ENCODE results near the gene ADGRA1. TPM values are rescaled to one million over a fixed set of nuclear protein-coding genes. Genes with fewer than 3 reads are reported as not detected.
A peak's percentile ranks its signal among the peaks of the same experiment; 100 is the strongest.

The ADGRA1 gene
- total RNA-seq, 4 donors from 2014 or later: 0.07 to 1.0 TPM; not detected in 2

DNA sequence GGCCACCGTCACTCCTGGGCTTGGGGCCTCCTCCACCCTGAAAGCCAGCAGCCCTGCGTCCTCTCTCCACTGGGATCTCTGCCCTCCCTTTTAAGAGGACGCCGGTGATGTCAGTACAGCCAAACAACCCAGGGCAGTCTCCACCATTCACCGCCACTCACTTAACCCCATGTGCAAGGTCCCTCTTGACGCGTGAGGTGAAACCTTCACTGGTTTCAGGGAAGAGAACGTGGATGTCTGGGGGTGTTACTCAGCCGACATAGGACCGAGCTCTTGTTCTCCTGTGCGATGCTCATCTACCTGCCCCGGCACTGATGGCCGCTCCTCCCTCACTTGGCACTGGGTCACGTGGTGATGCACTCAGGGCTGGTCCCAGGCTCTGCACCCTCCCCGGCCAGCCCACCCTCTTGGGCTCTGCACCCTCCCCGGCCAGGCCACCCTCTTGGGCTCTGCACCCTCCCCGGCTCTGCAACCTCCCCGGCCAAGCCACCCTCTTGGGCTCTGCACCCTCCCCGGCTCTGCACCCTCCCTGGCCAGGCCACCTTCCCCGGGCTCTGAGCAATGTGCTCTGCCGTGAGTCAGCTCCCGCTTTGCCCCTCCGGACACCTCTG, 36.1 kb downstream of the ADGRA1 start:
- DNase-seq: no peak
- H3K4me3 ChIP-seq: no peak overlapping the region
- no peaks in the 10 kb centered on the region for H3K36me3 ChIP-seq
- no peaks in the 10 kb centered on the region for H3K9me3 ChIP-seq
- no peak for TF ChIP-seq POLR2A (IDR thresholded peaks at IDR 0.05)
- no peak for TF ChIP-seq CTCF (IDR thresholded peaks at IDR 0.05)
- H3K4me1 ChIP-seq: no peaks in the 10 kb centered on the region
- no peaks in the 10 kb centered on the region for H3K27me3 ChIP-seq
- intact Hi-C loops (cut with DNase I; ENCODE audit: low total_unique reads): no loop called here
- no peak overlapping the region for H3K27ac ChIP-seq

DNA sequence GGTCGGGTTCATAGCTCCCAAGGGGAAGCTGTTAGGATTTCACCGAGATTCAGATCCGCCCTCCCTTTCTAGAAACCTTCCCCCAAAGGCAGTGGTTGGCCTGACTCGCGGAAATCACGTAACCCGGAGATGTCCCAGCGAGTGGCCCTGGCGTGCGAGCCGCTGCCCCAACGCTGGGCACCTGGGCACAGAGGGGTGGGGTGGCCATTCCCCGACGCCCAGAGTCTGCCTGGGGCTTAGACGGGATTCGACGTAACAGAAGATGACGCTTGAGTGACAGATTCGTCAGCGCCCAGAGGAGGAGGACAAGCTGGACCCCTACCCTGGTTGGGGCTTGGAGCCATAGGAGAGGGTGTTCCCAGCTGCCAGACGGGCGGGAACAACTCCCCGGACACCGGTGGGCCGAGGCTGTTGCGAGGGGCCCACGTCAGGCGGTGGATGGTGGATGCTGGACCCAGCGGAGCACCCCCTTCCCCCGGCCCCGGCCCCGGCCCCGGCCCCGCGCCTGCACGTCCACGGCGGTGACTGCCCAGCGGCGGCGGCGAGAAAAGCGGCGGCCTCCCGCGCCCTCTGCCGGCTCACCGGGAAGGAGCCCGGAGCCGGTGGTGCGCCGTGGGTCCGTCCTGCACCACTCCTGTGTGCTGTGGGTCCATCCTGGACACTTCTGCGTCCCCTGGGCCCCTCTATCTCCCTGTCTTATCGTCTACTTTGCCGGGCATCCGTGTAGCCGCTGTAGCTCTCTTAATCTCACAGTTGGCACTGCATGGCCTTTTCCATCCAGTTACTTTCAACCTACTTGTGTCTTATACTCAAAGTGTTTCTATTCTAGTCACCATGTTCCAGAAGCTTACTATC, 36.9 kb downstream of the ADGRA1 start:
- Histone ChIP-seq H3K27me3 (no peaks in the 10 kb centered on the region), H3K36me3 (no peaks in the 10 kb centered on the region), H3K4me1 (no peaks in the 10 kb centered on the region), H3K9me3 (no peaks in the 10 kb centered on the region), H3K27ac (no peak overlapping the region), H3K4me3 (no peak overlapping the region)
- intact Hi-C loops (cut with DNase I; ENCODE audit: low total_unique reads): no loop called here
- TF ChIP-seq POLR2A (IDR thresholded peaks at IDR 0.05) (no peak), CTCF (IDR thresholded peaks at IDR 0.05) (peak; percentile 21 to 55 (median 38))
- DNase-seq: no peak

- no peaks in the 10 kb centered on the region for H3K27me3 ChIP-seq
- intact Hi-C loops (cut with DNase I; ENCODE audit: low total_unique reads): no loop called here
- no peak overlapping the region for H3K4me3 ChIP-seq
- TF ChIP-seq CTCF (IDR thresholded peaks at IDR 0.05) (no peak), POLR2A (IDR thresholded peaks at IDR 0.05) (no peak)
- H3K27ac ChIP-seq: no peak overlapping the region
- no peak for DNase-seq
- no peaks in the 10 kb centered on the region for H3K9me3 ChIP-seq
- H3K4me1 ChIP-seq: no peaks in the 10 kb centered on the region
- H3K36me3 ChIP-seq: no peaks in the 10 kb centered on the region
Measured at GRCh38 chr10:133125901-133126300, 38.2 kb downstream of the ADGRA1 start.

DNA sequence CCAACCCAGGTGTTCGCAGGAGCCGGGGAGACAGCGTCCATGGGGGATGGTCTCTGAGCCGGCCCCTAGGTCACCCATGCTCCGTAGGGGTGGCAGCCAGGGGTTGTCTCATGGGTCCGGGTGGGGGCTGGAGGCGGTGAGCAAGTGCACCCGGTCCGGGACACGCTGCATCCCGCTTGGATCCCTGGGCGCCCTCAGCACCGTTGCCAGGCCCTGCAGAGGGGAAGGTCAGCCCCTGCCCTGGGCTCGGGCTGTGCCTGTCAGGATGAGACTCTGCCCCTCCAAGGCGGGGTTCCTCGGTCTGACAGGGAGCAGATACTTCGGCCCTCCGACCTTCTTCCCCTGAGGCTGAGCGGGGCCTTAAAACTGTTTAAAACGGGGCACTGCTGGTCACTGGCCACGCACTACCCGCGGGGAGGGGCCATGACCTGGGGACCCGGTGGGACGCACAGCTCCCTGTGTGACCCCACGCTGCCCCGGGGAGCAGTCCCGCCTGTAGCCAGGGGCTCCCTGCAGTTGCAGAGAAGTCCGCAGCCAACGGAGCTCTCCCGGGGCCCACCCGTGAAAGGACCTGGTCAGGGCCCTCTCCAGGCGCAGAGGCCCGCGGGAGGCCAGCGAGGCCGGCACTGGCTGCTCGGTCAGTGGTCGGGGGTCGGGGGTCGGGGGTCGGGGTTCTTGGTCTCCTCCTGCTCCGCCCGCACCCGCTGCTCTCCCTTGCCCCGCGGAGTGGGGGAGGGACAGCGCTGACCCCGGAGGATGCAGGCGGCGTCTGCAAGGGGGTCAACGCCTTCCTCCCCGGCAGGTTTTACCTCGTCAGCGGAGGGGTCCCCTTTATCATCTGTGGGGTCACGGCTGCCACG, 38.9 kb downstream of the ADGRA1 start:
- DNase-seq: no peak
- H3K4me1 ChIP-seq: no peaks in the 10 kb centered on the region
- TF ChIP-seq CTCF (IDR thresholded peaks at IDR 0.05): no peak
- H3K4me3 ChIP-seq: no peak overlapping the region
- H3K36me3 ChIP-seq: no peaks in the 10 kb centered on the region
- H3K9me3 ChIP-seq: no peaks in the 10 kb centered on the region
- no peak overlapping the region for H3K27ac ChIP-seq
- intact Hi-C loops (cut with DNase I; ENCODE audit: low total_unique reads): no loop called here
- no peaks in the 10 kb centered on the region for H3K27me3 ChIP-seq
